ENCODE data around the gene REG3A. TPM values are rescaled to one million over a fixed set of nuclear protein-coding genes. Genes with fewer than 3 reads are reported as not detected.

Gene REG3A
- total and polyA plus RNA-seq, 10 of the 15 experiments (the other 5 are each of a cell fraction or from before 2014, with no cell fraction given): 0.62 TPM; not detected in 9

- no peak for TF ChIP-seq EGR1 (IDR thresholded peaks at IDR 0.05; ENCODE audit: borderline replicate concordance in 1 of 2, low read depth in 2 of 2, low read length in 2 of 2)
- TF ChIP-seq YBX1 (IDR thresholded peaks at IDR 0.05): no peak
- TF ChIP-seq ZNF207 (IDR thresholded peaks at IDR 0.05; ENCODE audit: borderline replicate concordance): no peak
Observed at GRCh38 chr2:79128406-79128805, 31.1 kb downstream of the REG3A start (continued).

DNA sequence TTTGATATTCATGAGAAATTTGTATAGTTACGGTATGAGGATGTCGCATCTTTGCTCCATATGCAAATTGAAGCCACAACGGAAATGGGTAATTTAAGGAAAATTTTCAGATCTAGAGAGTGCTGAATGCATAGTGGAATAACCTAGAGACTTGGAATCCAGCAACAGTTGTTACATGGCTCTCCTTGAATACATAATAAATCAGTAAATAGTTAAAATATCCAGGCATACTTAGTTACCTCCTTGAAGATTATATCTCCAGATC is 33.9 kb downstream of the REG3A start:
- no TSS peak for BruUV-seq (replicated peaks)
- FAIRE-seq: no peak
- ATAC-seq: no peak
- in situ Hi-C loops (cut with MboI) (no loop called here), intact Hi-C loops (cut with micrococcal nuclease; ENCODE audit: unreplicated experiment) (no loop called here)
- ChIA-PET CTCF (no interaction called here), SMC1A (ENCODE audit: uncharacterized antibody, unreplicated experiment) (no interaction called here), RAD21 (ENCODE audit: unreplicated experiment) (no interaction called here), POLR2A (no interaction called here)
- H3K9me3 ChIP-seq (replicated peaks; ENCODE audit: control insufficient read depth, insufficient read depth, low read length): no peaks in the 10 kb centered on the region
- no peaks in the 10 kb centered on the region for H3K4me1 ChIP-seq (ENCODE audit: control insufficient read depth, insufficient read depth, low read length)
- no peak overlapping the region for H3K4me3 ChIP-seq
- no peak overlapping the region for H3K4me2 ChIP-seq (ENCODE audit: control insufficient read depth, insufficient read depth)
- H3K9ac ChIP-seq (ENCODE audit: control insufficient read depth, insufficient read depth, low read length): no peak overlapping the region
- DNase-seq (ENCODE audit: low read depth, low spot score): no peak
- TF ChIP-seq SMAD5 (IDR thresholded peaks at IDR 0.05; ENCODE audit: low read depth) (no peak), CHD4 (IDR thresholded peaks at IDR 0.05) (no peak), RB1 (IDR thresholded peaks at IDR 0.05; ENCODE audit: borderline replicate concordance) (no peak), ESRRA (IDR thresholded peaks at IDR 0.05; ENCODE audit: low read length) (no peak), RUNX3 (IDR thresholded peaks at IDR 0.05; ENCODE audit: low read length) (no peak), EGR1 (IDR thresholded peaks at IDR 0.05; ENCODE audit: borderline replicate concordance in 1 of 2, low read depth in 2 of 2, low read length in 2 of 2) (no peak), PAX8 (IDR thresholded peaks at IDR 0.05) (no peak)
- no peaks in the 10 kb centered on the region for H3K27me3 ChIP-seq (replicated peaks in 1 of 2; ENCODE audit: control insufficient read depth in 2 of 2, insufficient read depth in 2 of 2, low read length in 1 of 2)
- H3K27ac ChIP-seq (ENCODE audit: control insufficient read depth, insufficient read depth): no peak overlapping the region
- H4K20me1 ChIP-seq (ENCODE audit: control insufficient read depth, insufficient read depth): no peaks in the 10 kb centered on the region
- no peaks in the 10 kb centered on the region for H3K36me3 ChIP-seq (ENCODE audit: control insufficient read depth in 2 of 2, insufficient read depth in 2 of 2, low read length in 1 of 2)
- no peaks in the 10 kb centered on the region for H3K79me2 ChIP-seq (ENCODE audit: control insufficient read depth, insufficient read depth, low read length)
- H2AFZ ChIP-seq (ENCODE audit: control insufficient read depth, low read depth, low read length): no peak overlapping the region
- WGBS (ENCODE audit: insufficient coverage, insufficient replicate concordance, low lambda C conversion rate, missing lambda C conversion rate): 39% methylated on average over 3 of the region's 3 CpGs
